Measurements from ENCODE around the gene CAB39. TPM values are rescaled to one million over a fixed set of nuclear protein-coding genes. Genes with fewer than 3 reads are reported as not detected.
"Not testable (repeated sequence)": the region's sequence is repeated elsewhere in the genome, so short reads cannot be mapped to it uniquely, and the experiment has no call there.

Gene CAB39
- total and polyA plus RNA-seq, 2 donors (not counting 1 experiment from before 2014, with no cell fraction given), result 21.7 to 75.7 TPM

GRCh38 chr2:230696670-230697069, 16.0 kb upstream of the CAB39 start:
- ChIA-PET CTCF (no interaction called here), POLR2A (no interaction called here)
- Histone ChIP-seq H3K4me2 (replicated peaks; ENCODE audit: low read depth, low read length, poor library complexity, severe bottlenecking) (no peak overlapping the region), H3K4me3 (ENCODE audit: control extremely low read depth in 1 of 5, extremely low read depth in 1 of 5, insufficient read depth in 1 of 5, low read depth in 2 of 5, low read length in 4 of 5) (no peak overlapping the region), H3K79me2 (ENCODE audit: control insufficient read depth, insufficient read depth, low read length) (no peaks in the 10 kb centered on the region), H4K20me1 (ENCODE audit: control insufficient read depth, insufficient read depth, low read length, poor library complexity, severe bottlenecking) (no peaks in the 10 kb centered on the region), H3K27me3 (replicated peaks in 1 of 4; ENCODE audit: control extremely low read depth in 1 of 4, control insufficient read depth in 3 of 4, insufficient read depth in 4 of 4, low read length in 3 of 4) (no peaks in the 10 kb centered on the region), H3K9me3 (ENCODE audit: control extremely low read depth in 1 of 3, control insufficient read depth in 2 of 3, insufficient read depth in 1 of 3, low read length in 2 of 3) (no peaks in the 10 kb centered on the region), H3K36me3 (replicated peaks in 1 of 2; ENCODE audit: control extremely low read depth in 1 of 2, control insufficient read depth in 1 of 2, extremely low read depth in 1 of 2, insufficient read depth in 2 of 2, low read length in 1 of 2) (no peaks in the 10 kb centered on the region), H3K27ac (ENCODE audit: low read length in 2 of 2) (no peak overlapping the region), H3K4me1 (ENCODE audit: control insufficient read depth in 2 of 2, insufficient read depth in 2 of 2, low read length in 2 of 2) (no peaks in the 10 kb centered on the region), H3K9ac (ENCODE audit: low read length) (no peak overlapping the region), H2AFZ (ENCODE audit: insufficient read depth, low read depth, low read length, poor library complexity, severe bottlenecking) (no peak overlapping the region)
- Mint-ChIP-seq H3K4me3 (no peak overlapping the region), H3K4me1 (no peaks in the 10 kb centered on the region), H3K27ac (no peak overlapping the region), H3K27me3 (no peaks in the 10 kb centered on the region), H3K9me3 (ENCODE audit: insufficient read depth) (no peaks in the 10 kb centered on the region)
- intact Hi-C loops (cut with micrococcal nuclease), result no loop called here
- TF ChIP-seq EZH2 (IDR thresholded peaks at IDR 0.05; ENCODE audit: borderline replicate concordance, insufficient read depth, low read depth, low read length, poor library complexity, severe bottlenecking), result no peak
- no peak for TF ChIP-seq CTCF (IDR thresholded peaks at IDR 0.05)
- no peak for DNase-seq
- no peak for ATAC-seq (ENCODE audit: low read depth)

- ChIA-PET CTCF (interaction anchor here (0.5 kb wide), 1 partner anchor 27 kb away, joined by 3 read pairs; no protein-coding TSS in a partner anchor), POLR2A (no interaction called here)
- intact Hi-C loops (cut with micrococcal nuclease), result no loop called here
- Histone ChIP-seq H4K20me1 (ENCODE audit: control insufficient read depth, insufficient read depth, low read length, poor library complexity, severe bottlenecking) (no peaks in the 10 kb centered on the region), H3K79me2 (ENCODE audit: control insufficient read depth, insufficient read depth, low read length) (no peaks in the 10 kb centered on the region), H3K27me3 (replicated peaks in 1 of 4; ENCODE audit: control extremely low read depth in 1 of 4, control insufficient read depth in 3 of 4, insufficient read depth in 4 of 4, low read length in 3 of 4) (no peaks in the 10 kb centered on the region), H3K9me3 (ENCODE audit: control extremely low read depth in 1 of 3, control insufficient read depth in 2 of 3, insufficient read depth in 1 of 3, low read length in 2 of 3) (peaks cover 0 to 4% (median 3%) of the 10 kb centered on the region in 3 donors), H3K36me3 (replicated peaks in 1 of 2; ENCODE audit: control extremely low read depth in 1 of 2, control insufficient read depth in 1 of 2, extremely low read depth in 1 of 2, insufficient read depth in 2 of 2, low read length in 1 of 2) (no peaks in the 10 kb centered on the region), H3K4me2 (replicated peaks; ENCODE audit: low read depth, low read length, poor library complexity, severe bottlenecking) (no peak overlapping the region), H3K4me3 (ENCODE audit: control extremely low read depth in 1 of 5, extremely low read depth in 1 of 5, insufficient read depth in 1 of 5, low read depth in 2 of 5, low read length in 4 of 5) (no peak overlapping the region), H3K27ac (ENCODE audit: low read length in 2 of 2) (no peak overlapping the region), H2AFZ (ENCODE audit: insufficient read depth, low read depth, low read length, poor library complexity, severe bottlenecking) (no peak overlapping the region), H3K9ac (ENCODE audit: low read length) (no peak overlapping the region), H3K4me1 (ENCODE audit: control insufficient read depth in 2 of 2, insufficient read depth in 2 of 2, low read length in 2 of 2) (no peaks in the 10 kb centered on the region)
- Mint-ChIP-seq H3K4me1 (no peaks in the 10 kb centered on the region), H3K9me3 (ENCODE audit: insufficient read depth) (peaks cover 5% of the 10 kb centered on the region), H3K27me3 (no peaks in the 10 kb centered on the region), H3K4me3 (no peak overlapping the region), H3K27ac (no peak overlapping the region)
- TF ChIP-seq EZH2 (IDR thresholded peaks at IDR 0.05; ENCODE audit: borderline replicate concordance, insufficient read depth, low read depth, low read length, poor library complexity, severe bottlenecking) (no peak), CTCF (IDR thresholded peaks at IDR 0.05) (no peak)
- WGBS (ENCODE audit: insufficient coverage), result 94% methylated on average over 3 of the region's 4 CpGs
- DNase-seq, result no peak
- no peak for ATAC-seq (ENCODE audit: low read depth)
Measured at GRCh38 chr2:230697676-230698075, 15.0 kb upstream of the CAB39 start.

- ATAC-seq (ENCODE audit: low read depth); H2AFZ ChIP-seq (ENCODE audit: insufficient read depth, low read depth, low read length, poor library complexity, severe bottlenecking); H3K9me3 Mint-ChIP-seq (ENCODE audit: insufficient read depth); intact Hi-C loops (cut with micrococcal nuclease); H3K79me2 ChIP-seq (ENCODE audit: control insufficient read depth, insufficient read depth, low read length); H3K27ac ChIP-seq (ENCODE audit: low read length in 2 of 2); H3K4me1 ChIP-seq (ENCODE audit: control insufficient read depth in 2 of 2, insufficient read depth in 2 of 2, low read length in 2 of 2); H3K36me3 ChIP-seq (replicated peaks in 1 of 2; ENCODE audit: control extremely low read depth in 1 of 2, control insufficient read depth in 1 of 2, extremely low read depth in 1 of 2, insufficient read depth in 2 of 2, low read length in 1 of 2); CTCF ChIA-PET; H3K4me3 ChIP-seq (ENCODE audit: control extremely low read depth in 1 of 5, extremely low read depth in 1 of 5, insufficient read depth in 1 of 5, low read depth in 2 of 5, low read length in 4 of 5); H3K4me1 Mint-ChIP-seq; H4K20me1 ChIP-seq (ENCODE audit: control insufficient read depth, insufficient read depth, low read length, poor library complexity, severe bottlenecking); H3K27me3 ChIP-seq (replicated peaks in 1 of 4; ENCODE audit: control extremely low read depth in 1 of 4, control insufficient read depth in 3 of 4, insufficient read depth in 4 of 4, low read length in 3 of 4); H3K4me3 Mint-ChIP-seq; H3K4me2 ChIP-seq (replicated peaks; ENCODE audit: low read depth, low read length, poor library complexity, severe bottlenecking); H3K9ac ChIP-seq (ENCODE audit: low read length); POLR2A ChIA-PET; DNase-seq; H3K27ac Mint-ChIP-seq; H3K27me3 Mint-ChIP-seq: not testable (repeated sequence)
- WGBS (ENCODE audit: insufficient coverage), result 100% methylated on average over 3 of the region's 3 CpGs
- H3K9me3 ChIP-seq (ENCODE audit: control extremely low read depth in 1 of 3, control insufficient read depth in 2 of 3, insufficient read depth in 1 of 3, low read length in 2 of 3), result peaks cover 0 to 13% (median 8%) of the 10 kb centered on the region in 3 donors
Measured at GRCh38 chr2:230698753-230699152, 13.9 kb upstream of the CAB39 start.

All from B cell (primary cell).